Measurements from ENCODE around the gene ZFYVE19.
"Not testable (repeated sequence)": the region's sequence is repeated elsewhere in the genome, so short reads cannot be mapped to it uniquely, and the experiment has no call there.

ZFYVE19 gene

DNA sequence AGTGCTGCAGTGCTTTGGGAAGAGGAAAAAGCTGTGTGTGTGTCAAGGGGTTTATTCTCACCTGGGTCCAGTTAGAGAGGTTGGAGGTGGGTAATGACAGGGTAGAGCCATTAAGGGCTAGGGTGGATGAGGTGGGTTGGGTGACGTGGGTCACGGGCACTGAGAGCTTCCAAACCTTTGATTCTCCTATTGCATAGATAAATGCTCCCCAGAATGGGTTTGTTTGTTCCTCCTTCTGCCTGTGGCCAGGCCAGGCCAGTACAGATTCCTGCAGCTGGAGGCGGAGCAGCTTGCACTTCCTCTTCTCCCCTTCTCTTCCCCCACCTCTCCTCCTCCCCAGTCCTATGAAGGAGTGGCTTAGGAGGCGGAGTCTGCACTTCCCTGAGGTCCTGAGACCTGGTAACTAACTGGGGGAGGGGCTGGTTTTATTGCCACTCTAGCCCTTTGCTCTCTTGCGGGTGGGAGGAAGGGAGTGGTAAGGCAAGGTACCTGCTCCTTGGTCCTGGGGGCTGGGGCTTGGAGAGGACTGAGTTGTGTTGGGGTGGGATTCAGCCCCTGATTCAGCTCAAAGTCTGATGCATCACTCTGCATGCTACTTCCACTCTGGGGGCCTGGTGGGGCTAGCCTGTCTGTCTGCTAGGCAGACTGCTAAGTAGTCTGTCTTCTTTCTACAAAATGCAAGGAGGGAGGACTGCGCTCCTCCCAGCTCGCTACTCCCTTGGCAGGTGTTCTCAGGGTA, 40.5 kb downstream of the ZFYVE19 start:
- DNase-seq (ENCODE audit: low spot score) = peak; percentile 82

DNA sequence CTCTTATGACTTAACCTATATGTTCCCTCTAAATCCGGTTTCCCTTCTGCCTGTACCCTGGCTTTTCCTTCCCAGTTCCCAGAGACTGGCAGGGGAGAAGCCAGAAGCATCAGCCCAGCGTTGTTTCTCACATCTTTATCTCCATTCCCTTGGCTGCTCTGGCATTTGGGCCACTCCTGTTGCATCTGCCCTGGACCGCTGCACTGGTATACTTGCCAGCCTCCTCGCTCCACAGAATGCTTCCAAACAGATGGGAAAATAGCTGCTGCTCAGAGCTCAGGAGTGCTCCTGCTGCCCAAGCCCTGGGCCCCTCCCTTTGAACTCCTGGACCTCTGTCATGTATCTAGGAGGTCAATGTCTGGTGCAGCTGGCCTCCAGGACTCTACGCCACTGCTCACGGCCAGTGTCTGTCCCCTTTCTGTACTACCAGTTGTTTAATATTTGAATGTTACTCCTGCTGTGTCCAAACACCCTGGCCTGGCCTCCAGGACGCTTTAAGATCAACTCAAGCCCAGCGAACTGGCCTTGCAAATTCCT, 43.8 kb downstream of the ZFYVE19 start:
- no peak for DNase-seq (ENCODE audit: low spot score)

- no peak for DNase-seq (ENCODE audit: low spot score)
These were observed 45.6 kb downstream of the ZFYVE19 start for GRCh38 chr15:40852529-40852928.

- DNase-seq (ENCODE audit: low spot score) = no peak
These were observed 46.5 kb downstream of the ZFYVE19 start for GRCh38 chr15:40853241-40853890.

DNA sequence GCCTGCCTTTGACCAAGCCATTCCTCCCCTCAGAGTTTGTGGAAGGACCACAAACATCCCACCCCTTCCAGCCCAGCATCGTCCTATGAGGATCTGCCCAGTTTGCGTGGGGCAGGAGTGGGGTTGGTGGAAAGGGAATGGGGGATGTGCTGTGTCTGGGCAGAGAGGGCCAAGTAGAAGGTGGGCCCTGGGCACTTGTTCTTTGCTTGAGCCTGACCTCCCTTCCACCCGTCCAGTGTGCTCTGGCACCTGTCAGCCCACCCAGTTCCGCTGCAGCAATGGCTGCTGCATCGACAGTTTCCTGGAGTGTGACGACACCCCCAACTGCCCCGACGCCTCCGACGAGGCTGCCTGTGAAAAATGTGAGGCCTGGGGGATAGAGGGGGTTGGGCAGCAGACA, 47.3 kb downstream of the ZFYVE19 start:
- DNase-seq (ENCODE audit: low spot score) = no peak

- DNase-seq (ENCODE audit: low spot score) = no peak
These were observed 48.9 kb downstream of the ZFYVE19 start for GRCh38 chr15:40855706-40856234.

DNA sequence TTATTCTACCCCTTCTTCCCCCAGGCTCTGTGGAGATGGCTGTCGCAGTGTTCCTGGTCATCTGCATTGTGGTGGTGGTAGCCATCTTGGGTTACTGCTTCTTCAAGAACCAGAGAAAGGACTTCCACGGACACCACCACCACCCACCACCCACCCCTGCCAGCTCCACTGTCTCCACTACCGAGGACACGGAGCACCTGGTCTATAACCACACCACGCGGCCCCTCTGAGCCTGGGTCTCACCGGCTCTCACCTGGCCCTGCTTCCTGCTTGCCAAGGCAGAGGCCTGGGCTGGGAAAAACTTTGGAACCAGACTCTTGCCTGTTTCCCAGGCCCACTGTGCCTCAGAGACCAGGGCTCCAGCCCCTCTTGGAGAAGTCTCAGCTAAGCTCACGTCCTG, 49.9 kb downstream of the ZFYVE19 start:
- DNase-seq (ENCODE audit: low spot score) = no peak

- DNase-seq (ENCODE audit: low spot score) = peak; percentile 28
These were observed 50.9 kb downstream of the ZFYVE19 start for GRCh38 chr15:40857601-40858341.

- DNase-seq (ENCODE audit: low spot score) = no peak
These were observed 51.8 kb downstream of the ZFYVE19 start for GRCh38 chr15:40858706-40859105.

DNA sequence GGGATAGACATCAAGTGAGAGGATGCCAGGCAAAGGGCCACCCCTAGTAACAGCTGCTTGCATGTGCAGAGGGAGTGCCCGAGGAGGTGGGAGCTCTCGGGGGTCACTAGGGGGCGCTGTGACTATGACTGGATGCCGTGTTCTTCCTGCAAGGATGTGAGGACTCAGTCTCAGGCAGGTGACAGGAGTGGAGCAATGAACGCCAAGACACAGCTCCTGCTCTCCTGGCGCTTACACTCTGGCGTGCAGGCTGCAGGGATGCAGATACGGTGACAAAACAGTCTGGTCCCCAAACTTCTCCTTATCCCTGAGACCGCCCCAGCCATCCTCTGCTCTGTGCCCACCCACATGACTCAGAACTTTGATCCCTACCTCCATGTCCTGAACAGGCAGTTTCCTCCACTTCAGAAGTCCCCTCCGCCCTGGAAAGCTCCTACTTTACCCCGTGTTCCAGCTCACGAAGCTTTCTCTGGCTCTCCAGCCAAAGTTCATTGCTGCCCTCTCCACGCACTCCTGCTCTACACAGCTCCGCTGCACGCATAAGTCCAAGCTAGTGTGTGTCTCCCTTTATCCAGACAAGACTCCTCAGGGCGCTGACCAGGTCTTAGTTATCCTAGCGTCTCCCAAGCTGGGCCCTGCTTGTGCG, 52.4 kb downstream of the ZFYVE19 start:
- DNase-seq (ENCODE audit: low spot score) = peak; percentile 29

- not testable (repeated sequence) for DNase-seq (ENCODE audit: low spot score)
These were observed 54.3 kb downstream of the ZFYVE19 start for GRCh38 chr15:40861147-40861546.

DNA sequence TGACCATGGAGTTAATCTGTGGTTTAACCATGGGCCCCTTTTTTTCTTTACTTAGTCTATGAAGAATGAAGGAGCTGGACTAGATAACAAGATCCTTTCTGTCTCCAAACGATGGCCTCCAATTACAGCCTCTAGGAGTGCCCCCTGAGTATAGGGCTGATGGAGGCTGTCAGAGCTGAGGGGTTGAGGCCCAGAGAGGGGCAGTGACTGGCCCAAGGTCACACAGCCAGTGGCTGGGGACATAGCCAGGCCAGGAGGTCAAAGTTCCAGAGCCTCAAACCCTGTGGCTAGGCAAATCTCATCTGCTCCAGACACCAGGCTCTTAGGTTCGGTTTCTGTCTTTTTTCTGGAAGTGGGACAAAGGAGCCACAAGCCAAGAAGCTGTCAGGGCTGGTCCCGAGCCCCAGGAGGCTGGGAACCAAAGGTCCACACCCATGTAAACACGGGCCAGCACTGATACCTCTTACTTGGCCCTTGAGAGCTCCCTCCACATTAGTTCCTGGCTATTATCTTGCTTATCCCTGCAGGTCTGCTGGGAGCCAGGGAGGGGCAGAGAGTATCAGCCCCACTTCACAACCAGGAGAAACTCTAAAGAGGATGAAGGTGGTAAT, 56.9 kb downstream of the ZFYVE19 start:
- no peak for DNase-seq (ENCODE audit: low spot score)
